ENCODE results near the gene ZNF148. TPM values are rescaled to one million over a fixed set of nuclear protein-coding genes. Genes with fewer than 3 reads are reported as not detected.

ZNF148 gene
- total RNA-seq, 1 experiment from 2014 or later: 19.7 TPM

DNA sequence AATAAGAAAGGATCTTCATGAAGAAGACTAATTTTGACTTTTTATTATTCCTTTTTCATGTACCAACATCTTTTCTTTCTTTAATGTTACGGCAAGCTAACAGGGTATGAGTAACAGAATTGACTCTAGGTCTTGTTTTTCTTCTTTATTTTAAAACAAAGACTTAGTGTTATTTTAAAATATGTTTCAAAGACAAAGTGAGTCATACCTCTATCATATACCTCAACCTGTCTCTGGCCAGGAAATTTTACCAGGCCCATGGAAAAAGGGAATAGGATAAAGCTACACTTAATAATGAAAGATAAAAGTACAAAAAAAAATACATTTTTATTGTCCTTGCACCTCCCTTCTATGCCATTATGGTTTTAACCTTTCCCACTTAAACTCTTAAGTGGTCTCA is 57.4 kb downstream of the ZNF148 start:
- Mint-ChIP-seq H3K36me3 (peaks cover 6% of the 10 kb centered on the region), H3K4me1 (peaks cover 22% of the 10 kb centered on the region), H3K27ac (peak overlapping the region; percentile 91), H3K4me3 (no peak overlapping the region), H3K9me3 (no peaks in the 10 kb centered on the region), H3K27me3 (ENCODE audit: low read depth) (no peaks in the 10 kb centered on the region)
- TF ChIP-seq NR2C2 (CRISPR knock-in tag; IDR thresholded peaks at IDR 0.05): no peak
- TF ChIP-seq SOX15 (CRISPR knock-in tag; IDR thresholded peaks at IDR 0.05): no peak
- TF ChIP-seq, protein P1, sequence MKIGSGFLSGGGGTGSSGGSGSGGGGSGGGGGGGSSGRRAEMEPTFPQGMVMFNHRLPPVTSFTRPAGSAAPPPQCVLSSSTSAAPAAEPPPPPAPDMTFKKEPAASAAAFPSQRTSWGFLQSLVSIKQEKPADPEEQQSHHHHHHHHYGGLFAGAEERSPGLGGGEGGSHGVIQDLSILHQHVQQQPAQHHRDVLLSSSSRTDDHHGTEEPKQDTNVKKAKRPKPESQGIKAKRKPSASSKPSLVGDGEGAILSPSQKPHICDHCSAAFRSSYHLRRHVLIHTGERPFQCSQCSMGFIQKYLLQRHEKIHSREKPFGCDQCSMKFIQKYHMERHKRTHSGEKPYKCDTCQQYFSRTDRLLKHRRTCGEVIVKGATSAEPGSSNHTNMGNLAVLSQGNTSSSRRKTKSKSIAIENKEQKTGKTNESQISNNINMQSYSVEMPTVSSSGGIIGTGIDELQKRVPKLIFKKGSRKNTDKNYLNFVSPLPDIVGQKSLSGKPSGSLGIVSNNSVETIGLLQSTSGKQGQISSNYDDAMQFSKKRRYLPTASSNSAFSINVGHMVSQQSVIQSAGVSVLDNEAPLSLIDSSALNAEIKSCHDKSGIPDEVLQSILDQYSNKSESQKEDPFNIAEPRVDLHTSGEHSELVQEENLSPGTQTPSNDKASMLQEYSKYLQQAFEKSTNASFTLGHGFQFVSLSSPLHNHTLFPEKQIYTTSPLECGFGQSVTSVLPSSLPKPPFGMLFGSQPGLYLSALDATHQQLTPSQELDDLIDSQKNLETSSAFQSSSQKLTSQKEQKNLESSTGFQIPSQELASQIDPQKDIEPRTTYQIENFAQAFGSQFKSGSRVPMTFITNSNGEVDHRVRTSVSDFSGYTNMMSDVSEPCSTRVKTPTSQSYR (CRISPR knock-in tag; IDR thresholded peaks at IDR 0.05): no peak
- no peak for TF ChIP-seq ETV6 (CRISPR knock-in tag; IDR thresholded peaks at IDR 0.05)
- no peak for TF ChIP-seq ZNF396 (CRISPR knock-in tag; IDR thresholded peaks at IDR 0.05; ENCODE audit: borderline replicate concordance)
- TF ChIP-seq SMAD3 (CRISPR knock-in tag; IDR thresholded peaks at IDR 0.05; ENCODE audit: borderline replicate concordance): no peak
- no peak for TF ChIP-seq SMAD4 (CRISPR knock-in tag; IDR thresholded peaks at IDR 0.05)
- no peak for TF ChIP-seq ZNF219 (CRISPR knock-in tag; IDR thresholded peaks at IDR 0.05; ENCODE audit: borderline replicate concordance)
- TF ChIP-seq, protein P2, sequence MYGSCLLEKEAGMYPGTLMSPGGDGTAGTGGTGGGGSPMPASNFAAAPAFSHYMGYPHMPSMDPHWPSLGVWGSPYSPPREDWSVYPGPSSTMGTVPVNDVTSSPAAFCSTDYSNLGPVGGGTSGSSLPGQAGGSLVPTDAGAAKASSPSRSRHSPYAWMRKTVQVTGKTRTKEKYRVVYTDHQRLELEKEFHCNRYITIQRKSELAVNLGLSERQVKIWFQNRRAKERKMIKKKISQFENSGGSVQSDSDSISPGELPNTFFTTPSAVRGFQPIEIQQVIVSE (CRISPR knock-in tag; IDR thresholded peaks at IDR 0.05; ENCODE audit: borderline replicate concordance): no peak
- no peak for TF ChIP-seq JAZF1 (CRISPR knock-in tag; IDR thresholded peaks at IDR 0.05)
- TF ChIP-seq, protein P3, sequence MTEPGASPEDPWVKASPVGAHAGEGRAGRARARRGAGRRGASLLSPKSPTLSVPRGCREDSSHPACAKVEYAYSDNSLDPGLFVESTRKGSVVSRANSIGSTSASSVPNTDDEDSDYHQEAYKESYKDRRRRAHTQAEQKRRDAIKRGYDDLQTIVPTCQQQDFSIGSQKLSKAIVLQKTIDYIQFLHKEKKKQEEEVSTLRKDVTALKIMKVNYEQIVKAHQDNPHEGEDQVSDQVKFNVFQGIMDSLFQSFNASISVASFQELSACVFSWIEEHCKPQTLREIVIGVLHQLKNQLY (CRISPR knock-in tag; IDR thresholded peaks at IDR 0.05): no peak
- TF ChIP-seq ATF1 (CRISPR knock-in tag; IDR thresholded peaks at IDR 0.05): no peak
- TF ChIP-seq, protein P4, sequence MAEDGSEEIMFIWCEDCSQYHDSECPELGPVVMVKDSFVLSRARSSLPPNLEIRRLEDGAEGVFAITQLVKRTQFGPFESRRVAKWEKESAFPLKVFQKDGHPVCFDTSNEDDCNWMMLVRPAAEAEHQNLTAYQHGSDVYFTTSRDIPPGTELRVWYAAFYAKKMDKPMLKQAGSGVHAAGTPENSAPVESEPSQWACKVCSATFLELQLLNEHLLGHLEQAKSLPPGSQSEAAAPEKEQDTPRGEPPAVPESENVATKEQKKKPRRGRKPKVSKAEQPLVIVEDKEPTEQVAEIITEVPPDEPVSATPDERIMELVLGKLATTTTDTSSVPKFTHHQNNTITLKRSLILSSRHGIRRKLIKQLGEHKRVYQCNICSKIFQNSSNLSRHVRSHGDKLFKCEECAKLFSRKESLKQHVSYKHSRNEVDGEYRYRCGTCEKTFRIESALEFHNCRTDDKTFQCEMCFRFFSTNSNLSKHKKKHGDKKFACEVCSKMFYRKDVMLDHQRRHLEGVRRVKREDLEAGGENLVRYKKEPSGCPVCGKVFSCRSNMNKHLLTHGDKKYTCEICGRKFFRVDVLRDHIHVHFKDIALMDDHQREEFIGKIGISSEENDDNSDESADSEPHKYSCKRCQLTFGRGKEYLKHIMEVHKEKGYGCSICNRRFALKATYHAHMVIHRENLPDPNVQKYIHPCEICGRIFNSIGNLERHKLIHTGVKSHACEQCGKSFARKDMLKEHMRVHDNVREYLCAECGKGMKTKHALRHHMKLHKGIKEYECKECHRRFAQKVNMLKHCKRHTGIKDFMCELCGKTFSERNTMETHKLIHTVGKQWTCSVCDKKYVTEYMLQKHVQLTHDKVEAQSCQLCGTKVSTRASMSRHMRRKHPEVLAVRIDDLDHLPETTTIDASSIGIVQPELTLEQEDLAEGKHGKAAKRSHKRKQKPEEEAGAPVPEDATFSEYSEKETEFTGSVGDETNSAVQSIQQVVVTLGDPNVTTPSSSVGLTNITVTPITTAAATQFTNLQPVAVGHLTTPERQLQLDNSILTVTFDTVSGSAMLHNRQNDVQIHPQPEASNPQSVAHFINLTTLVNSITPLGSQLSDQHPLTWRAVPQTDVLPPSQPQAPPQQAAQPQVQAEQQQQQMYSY (CRISPR knock-in tag; IDR thresholded peaks at IDR 0.05): no peak
- POLR2A ChIA-PET: interaction anchor here (0.7 kb wide), 1 partner anchor 65 kb away, joined by 3 read pairs; no protein-coding TSS in a partner anchor
- CTCF ChIA-PET: no interaction called here
- ATAC-seq: no peak
- no peak for DNase-seq (ENCODE audit: low spot score)

DNA sequence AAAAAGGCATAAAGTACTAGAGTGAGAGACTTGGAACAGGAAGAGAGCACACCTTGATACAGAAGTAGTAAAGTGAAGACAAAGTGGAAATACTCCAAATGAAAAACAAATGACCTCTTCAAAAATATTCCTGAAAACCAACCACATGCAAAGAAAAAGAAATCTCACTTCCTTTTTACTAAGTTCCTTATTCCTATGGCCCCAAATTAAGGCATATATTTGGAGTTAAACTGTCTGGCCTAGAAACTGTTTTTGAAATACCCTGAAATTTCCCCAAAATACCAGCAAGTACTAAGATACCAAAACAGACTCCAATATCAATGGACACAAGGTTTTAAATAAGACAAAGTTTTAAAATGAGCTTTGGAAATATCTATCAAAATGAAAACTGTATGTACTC is 58.2 kb downstream of the ZNF148 start:
- H3K4me1 Mint-ChIP-seq: peaks cover 22% of the 10 kb centered on the region
- H3K27me3 Mint-ChIP-seq (ENCODE audit: low read depth): no peaks in the 10 kb centered on the region
- H3K36me3 Mint-ChIP-seq: peaks cover 8% of the 10 kb centered on the region
- H3K27ac Mint-ChIP-seq: 0 out of 2 replicates have a peak overlapping the region, but pooled peaks have one; percentile 2
- TF ChIP-seq CBFB (CRISPR knock-in tag; IDR thresholded peaks at IDR 0.05; ENCODE audit: low read depth): no peak
- no peak for TF ChIP-seq GABPB1 (CRISPR knock-in tag; IDR thresholded peaks at IDR 0.05)
- TF ChIP-seq ZNF423 (CRISPR knock-in tag; IDR thresholded peaks at IDR 0.05): no peak
- no peak for TF ChIP-seq ZNF416 (CRISPR knock-in tag; IDR thresholded peaks at IDR 0.05)
- TF ChIP-seq, protein P5, sequence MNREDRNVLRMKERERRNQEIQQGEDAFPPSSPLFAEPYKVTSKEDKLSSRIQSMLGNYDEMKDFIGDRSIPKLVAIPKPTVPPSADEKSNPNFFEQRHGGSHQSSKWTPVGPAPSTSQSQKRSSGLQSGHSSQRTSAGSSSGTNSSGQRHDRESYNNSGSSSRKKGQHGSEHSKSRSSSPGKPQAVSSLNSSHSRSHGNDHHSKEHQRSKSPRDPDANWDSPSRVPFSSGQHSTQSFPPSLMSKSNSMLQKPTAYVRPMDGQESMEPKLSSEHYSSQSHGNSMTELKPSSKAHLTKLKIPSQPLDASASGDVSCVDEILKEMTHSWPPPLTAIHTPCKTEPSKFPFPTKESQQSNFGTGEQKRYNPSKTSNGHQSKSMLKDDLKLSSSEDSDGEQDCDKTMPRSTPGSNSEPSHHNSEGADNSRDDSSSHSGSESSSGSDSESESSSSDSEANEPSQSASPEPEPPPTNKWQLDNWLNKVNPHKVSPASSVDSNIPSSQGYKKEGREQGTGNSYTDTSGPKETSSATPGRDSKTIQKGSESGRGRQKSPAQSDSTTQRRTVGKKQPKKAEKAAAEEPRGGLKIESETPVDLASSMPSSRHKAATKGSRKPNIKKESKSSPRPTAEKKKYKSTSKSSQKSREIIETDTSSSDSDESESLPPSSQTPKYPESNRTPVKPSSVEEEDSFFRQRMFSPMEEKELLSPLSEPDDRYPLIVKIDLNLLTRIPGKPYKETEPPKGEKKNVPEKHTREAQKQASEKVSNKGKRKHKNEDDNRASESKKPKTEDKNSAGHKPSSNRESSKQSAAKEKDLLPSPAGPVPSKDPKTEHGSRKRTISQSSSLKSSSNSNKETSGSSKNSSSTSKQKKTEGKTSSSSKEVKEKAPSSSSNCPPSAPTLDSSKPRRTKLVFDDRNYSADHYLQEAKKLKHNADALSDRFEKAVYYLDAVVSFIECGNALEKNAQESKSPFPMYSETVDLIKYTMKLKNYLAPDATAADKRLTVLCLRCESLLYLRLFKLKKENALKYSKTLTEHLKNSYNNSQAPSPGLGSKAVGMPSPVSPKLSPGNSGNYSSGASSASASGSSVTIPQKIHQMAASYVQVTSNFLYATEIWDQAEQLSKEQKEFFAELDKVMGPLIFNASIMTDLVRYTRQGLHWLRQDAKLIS (CRISPR knock-in tag; IDR thresholded peaks at IDR 0.05; ENCODE audit: borderline replicate concordance): no peak
- TF ChIP-seq TEAD1 (CRISPR knock-in tag; IDR thresholded peaks at IDR 0.05): no peak
- no peak overlapping the region for H3K4me3 Mint-ChIP-seq
- DNase-seq (ENCODE audit: low spot score) (no peak), ATAC-seq (no peak)
- ChIA-PET POLR2A (no interaction called here), CTCF (no interaction called here)
- no peaks in the 10 kb centered on the region for H3K9me3 Mint-ChIP-seq
